HepG2 (cell line): Measurements from ENCODE around the gene APOC1. TPM values are rescaled to one million over a fixed set of nuclear protein-coding genes. Genes with fewer than 3 reads are reported as not detected.

Source experiments
- BHLHE40 ChIP-seq: IDR thresholded peaks from 2 replicates; pipeline ENCODE4 v1.6.1; 2011; ENCODE audit warnings: low read length, improper control_type of control experiment
- CC2D1A ChIP-seq: sonication (generic); formaldehyde crosslinking; IDR thresholded peaks from 2 replicates; pipeline ENCODE4 v1.8.1; 2023; ENCODE audit warnings: mild to moderate bottlenecking, missing genetic modification reagents
- CHCHD3 ChIP-seq: sonication (generic); formaldehyde crosslinking; IDR thresholded peaks from 2 replicates; pipeline ENCODE4 v1.8.0; 2022; ENCODE audit warnings: mild to moderate bottlenecking, missing genetic modification reagents, moderate library complexity
- DNMT3B ChIP-seq: conservative IDR thresholded peaks from 2 replicates; pipeline ENCODE4 v1.6.1; 2016; ENCODE audit warnings: missing biosample characterization, control low read depth
- HDAC2 ChIP-seq: sonication (generic); formaldehyde crosslinking; IDR thresholded peaks from 2 replicates; pipeline ENCODE4 v1.4.0; 2020; ENCODE audit warnings: missing genetic modification reagents
- HNF4G ChIP-seq, 2 experiments: sonication (generic) in 1 of 2; formaldehyde crosslinking in 1 of 2; IDR thresholded peaks; 2 replicates each; pipeline versions ENCODE4 v1.4.0 to v1.6.1; 2011 to 2020; ENCODE audit warnings: borderline replicate concordance in 2 of 2, low read depth in 2 of 2, mild to moderate bottlenecking in 2 of 2, low read length in 1 of 2, missing genetic modification reagents in 1 of 2, moderate library complexity in 1 of 2
- IRX3 ChIP-seq: sonication (generic); formaldehyde crosslinking; IDR thresholded peaks from 2 replicates; pipeline ENCODE4 v1.8.1; 2023; ENCODE audit warnings: mild to moderate bottlenecking, low read depth, missing genetic modification reagents, borderline replicate concordance
- NFE2 ChIP-seq: sonication (generic); formaldehyde crosslinking; IDR thresholded peaks from 2 replicates; pipeline ENCODE4 v1.4.0; 2020; ENCODE audit warnings: missing genetic modification reagents
- NR1H2 ChIP-seq: sonication (generic); formaldehyde crosslinking; IDR thresholded peaks from 2 replicates; pipeline ENCODE4 v1.8.1; 2022; ENCODE audit warnings: low read depth, missing genetic modification reagents, borderline replicate concordance
- TBL1XR1 ChIP-seq: fragments of 150-350 bp; IDR thresholded peaks from 2 replicates; pipeline ENCODE4 v1.6.1; 2014; ENCODE audit warnings: borderline replicate concordance, low read length; ENCODE audit not compliant: partially characterized antibody
- WIZ ChIP-seq: sonication (generic); formaldehyde crosslinking; IDR thresholded peaks from 2 replicates; pipeline ENCODE4 v1.5.1; 2020; ENCODE audit warnings: mild to moderate bottlenecking, missing genetic modification reagents
- XBP1 ChIP-seq: sonication (generic); formaldehyde crosslinking; IDR thresholded peaks from 2 replicates; pipeline ENCODE4 v1.5.0; 2020; ENCODE audit warnings: missing genetic modification reagents
- ZNF441 ChIP-seq: sonication (generic); formaldehyde crosslinking; IDR thresholded peaks from 2 replicates; pipeline ENCODE4 v1.7.0; 2021; ENCODE audit warnings: missing genetic modification reagents, borderline replicate concordance
- polyA plus RNA-seq, 8 experiments: library from polyadenylated mRNA; depleted of rRNA in 3 of 8; stranded (reverse) in 7 of 8; unstranded in 1 of 8; fragments of >200 nt; fragmentation: Illumina TruSeq in 4 of 8; extraction: Trizol in 4 of 8; gene quantifications; 2 replicates each; pipeline versions ENCODE4 v1.2.1 to v1.2.3, GENCODE V29; 2011 to 2016; ENCODE audit warnings: low read depth in 4 of 8, missing spikeins in 1 of 8, mixed read lengths in 1 of 8; ENCODE audit not compliant: insufficient read depth in 1 of 8
- total RNA-seq, 5 experiments: library from RNA; depleted of rRNA; stranded (reverse); fragments of >200 nt; fragmentation: Illumina TruSeq; extraction: Trizol; gene quantifications; 2 replicates each; pipeline ENCODE4 v1.2.3, GENCODE V29; 2016; ENCODE audit warnings: low read depth in 1 of 5
- TF ChIP-seq, protein P1 (sequence below): sonication (generic); formaldehyde crosslinking; IDR thresholded peaks from 2 replicates; pipeline ENCODE4 v1.5.0; 2020; ENCODE audit warnings: mild to moderate bottlenecking, missing genetic modification reagents
- TF ChIP-seq, protein P2 (sequence below): sonication (generic); formaldehyde crosslinking; IDR thresholded peaks from 2 replicates; pipeline ENCODE4 v1.4.0; 2020; ENCODE audit warnings: missing genetic modification reagents, mild to moderate bottlenecking, borderline replicate concordance
- TF ChIP-seq, protein P3 (sequence below): sonication (generic); formaldehyde crosslinking; IDR thresholded peaks from 2 replicates; pipeline ENCODE4 v1.9.0; 2021; ENCODE audit warnings: missing genetic modification reagents, borderline replicate concordance
- TF ChIP-seq, protein P4 (sequence below), 2 experiments: sonication (generic) in 1 of 2; formaldehyde crosslinking in 1 of 2; IDR thresholded peaks; 2 replicates each; pipeline versions ENCODE4 v1.4.0 to v1.6.1; 2018 to 2020; ENCODE audit warnings: missing genetic modification reagents in 2 of 2, borderline replicate concordance in 1 of 2, low read depth in 1 of 2, mild to moderate bottlenecking in 1 of 2, missing biosample characterization in 1 of 2

APOC1 gene
- total and polyA plus RNA-seq, 2 of the 13 experiments (the other 11 are each of a cell fraction or from before 2014, with no cell fraction given), result 600 to 1,235 TPM

DNA sequence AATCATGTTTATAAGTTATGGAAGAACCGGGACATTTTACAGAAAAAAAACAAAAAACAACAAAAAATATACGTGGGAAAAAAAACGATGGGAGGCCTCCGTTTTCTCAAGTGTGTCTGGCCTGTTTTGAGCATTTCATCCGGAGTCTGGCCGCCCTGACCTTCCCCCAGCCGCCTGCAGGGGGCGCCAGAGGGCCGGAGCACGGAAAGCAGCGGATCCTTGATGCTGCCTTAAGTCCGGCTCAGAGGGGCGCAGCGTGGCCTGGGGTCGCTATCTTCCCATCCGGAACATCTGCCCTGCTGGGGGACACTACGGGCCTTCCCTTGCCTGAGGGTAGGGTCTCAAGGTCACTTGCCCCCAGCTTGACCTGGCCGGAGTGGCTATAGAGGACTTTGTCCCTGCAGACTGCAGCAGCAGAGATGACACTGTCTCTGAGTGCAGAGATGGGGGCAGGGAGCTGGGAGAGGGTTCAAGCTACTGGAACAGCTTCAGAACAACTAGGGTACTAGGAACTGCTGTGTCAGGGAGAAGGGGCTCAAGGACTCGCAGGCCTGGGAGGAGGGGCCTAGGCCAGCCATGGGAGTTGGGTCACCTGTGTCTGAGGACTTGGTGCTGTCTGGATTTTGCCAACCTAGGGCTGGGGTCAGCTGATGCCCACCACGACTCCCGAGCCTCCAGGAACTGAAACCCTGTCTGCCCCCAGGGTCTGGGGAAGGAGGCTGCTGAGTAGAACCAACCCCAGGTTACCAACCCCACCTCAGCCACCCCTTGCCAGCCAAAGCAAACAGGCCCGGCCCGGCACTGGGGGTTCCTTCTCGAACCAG is 10.6 kb upstream of the APOC1 start (continued):
- TF ChIP-seq, protein P1, sequence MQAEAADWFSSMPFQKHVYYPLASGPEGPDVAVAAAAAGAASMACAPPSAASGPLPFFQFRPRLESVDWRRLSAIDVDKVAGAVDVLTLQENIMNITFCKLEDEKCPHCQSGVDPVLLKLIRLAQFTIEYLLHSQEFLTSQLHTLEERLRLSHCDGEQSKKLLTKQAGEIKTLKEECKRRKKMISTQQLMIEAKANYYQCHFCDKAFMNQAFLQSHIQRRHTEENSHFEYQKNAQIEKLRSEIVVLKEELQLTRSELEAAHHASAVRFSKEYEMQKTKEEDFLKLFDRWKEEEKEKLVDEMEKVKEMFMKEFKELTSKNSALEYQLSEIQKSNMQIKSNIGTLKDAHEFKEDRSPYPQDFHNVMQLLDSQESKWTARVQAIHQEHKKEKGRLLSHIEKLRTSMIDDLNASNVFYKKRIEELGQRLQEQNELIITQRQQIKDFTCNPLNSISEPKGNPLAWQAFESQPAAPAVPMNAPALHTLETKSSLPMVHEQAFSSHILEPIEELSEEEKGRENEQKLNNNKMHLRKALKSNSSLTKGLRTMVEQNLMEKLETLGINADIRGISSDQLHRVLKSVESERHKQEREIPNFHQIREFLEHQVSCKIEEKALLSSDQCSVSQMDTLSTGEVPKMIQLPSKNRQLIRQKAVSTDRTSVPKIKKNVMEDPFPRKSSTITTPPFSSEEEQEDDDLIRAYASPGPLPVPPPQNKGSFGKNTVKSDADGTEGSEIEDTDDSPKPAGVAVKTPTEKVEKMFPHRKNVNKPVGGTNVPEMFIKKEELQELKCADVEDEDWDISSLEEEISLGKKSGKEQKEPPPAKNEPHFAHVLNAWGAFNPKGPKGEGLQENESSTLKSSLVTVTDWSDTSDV (CRISPR knock-in tag), result peak; percentile 81
- no peak for TF ChIP-seq NFE2 (CRISPR knock-in tag)
- TF ChIP-seq NR1H2, result no peak; the same call in 1 of the 2 replicates
- TF ChIP-seq HDAC2, result peak; percentile 72
- 0 out of 2 replicates have a peak, but pooled peaks have one; percentile 21 for TF ChIP-seq ZNF441 (CRISPR knock-in tag)
- TF ChIP-seq BHLHE40, result no peak
- TF ChIP-seq CC2D1A (CRISPR knock-in tag), result peak; percentile 93; the same call in 1 of the 2 replicates
- TF ChIP-seq TBL1XR1, result no peak
- TF ChIP-seq, protein P2, sequence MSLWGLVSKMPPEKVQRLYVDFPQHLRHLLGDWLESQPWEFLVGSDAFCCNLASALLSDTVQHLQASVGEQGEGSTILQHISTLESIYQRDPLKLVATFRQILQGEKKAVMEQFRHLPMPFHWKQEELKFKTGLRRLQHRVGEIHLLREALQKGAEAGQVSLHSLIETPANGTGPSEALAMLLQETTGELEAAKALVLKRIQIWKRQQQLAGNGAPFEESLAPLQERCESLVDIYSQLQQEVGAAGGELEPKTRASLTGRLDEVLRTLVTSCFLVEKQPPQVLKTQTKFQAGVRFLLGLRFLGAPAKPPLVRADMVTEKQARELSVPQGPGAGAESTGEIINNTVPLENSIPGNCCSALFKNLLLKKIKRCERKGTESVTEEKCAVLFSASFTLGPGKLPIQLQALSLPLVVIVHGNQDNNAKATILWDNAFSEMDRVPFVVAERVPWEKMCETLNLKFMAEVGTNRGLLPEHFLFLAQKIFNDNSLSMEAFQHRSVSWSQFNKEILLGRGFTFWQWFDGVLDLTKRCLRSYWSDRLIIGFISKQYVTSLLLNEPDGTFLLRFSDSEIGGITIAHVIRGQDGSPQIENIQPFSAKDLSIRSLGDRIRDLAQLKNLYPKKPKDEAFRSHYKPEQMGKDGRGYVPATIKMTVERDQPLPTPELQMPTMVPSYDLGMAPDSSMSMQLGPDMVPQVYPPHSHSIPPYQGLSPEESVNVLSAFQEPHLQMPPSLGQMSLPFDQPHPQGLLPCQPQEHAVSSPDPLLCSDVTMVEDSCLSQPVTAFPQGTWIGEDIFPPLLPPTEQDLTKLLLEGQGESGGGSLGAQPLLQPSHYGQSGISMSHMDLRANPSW, result no peak
- TF ChIP-seq, protein P3, sequence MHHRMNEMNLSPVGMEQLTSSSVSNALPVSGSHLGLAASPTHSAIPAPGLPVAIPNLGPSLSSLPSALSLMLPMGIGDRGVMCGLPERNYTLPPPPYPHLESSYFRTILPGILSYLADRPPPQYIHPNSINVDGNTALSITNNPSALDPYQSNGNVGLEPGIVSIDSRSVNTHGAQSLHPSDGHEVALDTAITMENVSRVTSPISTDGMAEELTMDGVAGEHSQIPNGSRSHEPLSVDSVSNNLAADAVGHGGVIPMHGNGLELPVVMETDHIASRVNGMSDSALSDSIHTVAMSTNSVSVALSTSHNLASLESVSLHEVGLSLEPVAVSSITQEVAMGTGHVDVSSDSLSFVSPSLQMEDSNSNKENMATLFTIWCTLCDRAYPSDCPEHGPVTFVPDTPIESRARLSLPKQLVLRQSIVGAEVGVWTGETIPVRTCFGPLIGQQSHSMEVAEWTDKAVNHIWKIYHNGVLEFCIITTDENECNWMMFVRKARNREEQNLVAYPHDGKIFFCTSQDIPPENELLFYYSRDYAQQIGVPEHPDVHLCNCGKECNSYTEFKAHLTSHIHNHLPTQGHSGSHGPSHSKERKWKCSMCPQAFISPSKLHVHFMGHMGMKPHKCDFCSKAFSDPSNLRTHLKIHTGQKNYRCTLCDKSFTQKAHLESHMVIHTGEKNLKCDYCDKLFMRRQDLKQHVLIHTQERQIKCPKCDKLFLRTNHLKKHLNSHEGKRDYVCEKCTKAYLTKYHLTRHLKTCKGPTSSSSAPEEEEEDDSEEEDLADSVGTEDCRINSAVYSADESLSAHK (CRISPR knock-in tag), result 0 out of 2 replicates have a peak, but pooled peaks have one; percentile 50
- TF ChIP-seq DNMT3B, result 0 out of 2 replicates have a peak, but pooled peaks have one; percentile 43
- peak; percentile 70; the same call in 1 of the 2 replicates for TF ChIP-seq IRX3 (CRISPR knock-in tag)
- peak; percentile 94 for TF ChIP-seq HNF4G (IDR thresholded peaks at IDR 0.05; ENCODE audit: borderline replicate concordance, low read depth, low read length)
- peak; percentile 97 for TF ChIP-seq HNF4G (CRISPR knock-in tag; IDR thresholded peaks at IDR 0.05; ENCODE audit: borderline replicate concordance, low read depth)
- TF ChIP-seq XBP1 (CRISPR knock-in tag), result no peak
- TF ChIP-seq, protein P4, sequence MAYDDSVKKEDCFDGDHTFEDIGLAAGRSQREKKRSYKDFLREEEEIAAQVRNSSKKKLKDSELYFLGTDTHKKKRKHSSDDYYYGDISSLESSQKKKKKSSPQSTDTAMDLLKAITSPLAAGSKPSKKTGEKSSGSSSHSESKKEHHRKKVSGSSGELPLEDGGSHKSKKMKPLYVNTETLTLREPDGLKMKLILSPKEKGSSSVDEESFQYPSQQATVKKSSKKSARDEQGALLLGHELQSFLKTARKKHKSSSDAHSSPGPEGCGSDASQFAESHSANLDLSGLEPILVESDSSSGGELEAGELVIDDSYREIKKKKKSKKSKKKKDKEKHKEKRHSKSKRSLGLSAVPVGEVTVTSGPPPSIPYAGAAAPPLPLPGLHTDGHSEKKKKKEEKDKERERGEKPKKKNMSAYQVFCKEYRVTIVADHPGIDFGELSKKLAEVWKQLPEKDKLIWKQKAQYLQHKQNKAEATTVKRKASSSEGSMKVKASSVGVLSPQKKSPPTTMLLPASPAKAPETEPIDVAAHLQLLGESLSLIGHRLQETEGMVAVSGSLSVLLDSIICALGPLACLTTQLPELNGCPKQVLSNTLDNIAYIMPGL (CRISPR knock-in tag; IDR thresholded peaks at IDR 0.05; ENCODE audit: borderline replicate concordance in 1 of 2, low read depth in 1 of 2), result peak; percentile 39 to 80; a peak in 3 of 4 replicates
- 0 out of 2 replicates have a peak, but pooled peaks have one; percentile 28 for TF ChIP-seq WIZ (CRISPR knock-in tag)
- no peak for TF ChIP-seq CHCHD3
